GM12878 (cell line): ENCODE results near the gene TIMP2. TPM values are rescaled to one million over a fixed set of nuclear protein-coding genes. Genes with fewer than 3 reads are reported as not detected.

ENCODE experiments used
- BHLHE40 ChIP-seq, 2 experiments: fragments of 450-650 bp in 1 of 2; IDR thresholded peaks; 2 replicates each; pipeline ENCODE4 v1.6.1; 2011 to 2017; ENCODE audit warnings: low read depth in 2 of 2, borderline replicate concordance in 1 of 2, improper control_type of control experiment in 1 of 2, low read length in 1 of 2, mild to moderate bottlenecking in 1 of 2
- CHD2 ChIP-seq: IDR thresholded peaks from 2 replicates; pipeline ENCODE4 v1.6.1; 2011; ENCODE audit warnings: low read depth, low read length, improper control_type of control experiment, borderline replicate concordance
- CHD4 ChIP-seq: fragments of 200-600 bp; sonication (generic); IDR thresholded peaks from 2 replicates; pipeline ENCODE4 v1.6.1; 2016; ENCODE audit warnings: mild to moderate bottlenecking
- HDAC2 ChIP-seq: fragments of 200-600 bp; sonication (generic); IDR thresholded peaks from 2 replicates; pipeline ENCODE4 v1.6.1; 2017
- SP1 ChIP-seq: IDR thresholded peaks from one replicate; pipeline ENCODE4 v1.6.1; 2011; ENCODE audit warnings: low read depth, low read length
- TBL1XR1 ChIP-seq: IDR thresholded peaks from 2 replicates; pipeline ENCODE4 v1.6.1; 2012; ENCODE audit warnings: low read depth, low read length, improper control_type of control experiment
- ZSCAN29 ChIP-seq: fragments of 450-650 bp; IDR thresholded peaks from 2 replicates; pipeline ENCODE4 v1.6.1; 2017; ENCODE audit warnings: mild to moderate bottlenecking, moderate library complexity
- polyA plus RNA-seq, 11 experiments: library from polyadenylated mRNA; depleted of rRNA in 4 of 11; unstranded in 6 of 11; stranded (reverse) in 5 of 11; fragments of >200 nt; fragmentation: Nextera tagmentation in 4 of 11; fragmentation: Illumina TruSeq in 1 of 11; extraction: Ambion mirVana in 4 of 11; extraction: Trizol in 1 of 11; gene quantifications; 1 replicate in 1 of 11; 2 replicates in 10 of 11; pipeline versions ENCODE4 v1.2.1 to v1.2.3, GENCODE V29; 2011 to 2016; ENCODE audit warnings: inconsistent platforms in 2 of 11, missing spikeins in 2 of 11, low read depth in 1 of 11
- total RNA-seq, 4 experiments: library from RNA; depleted of rRNA in 3 of 4; stranded (reverse); fragments of >200 nt in 3 of 4; fragmentation: Illumina TruSeq in 1 of 4; extraction: Trizol in 1 of 4; gene quantifications; 2 replicates each; pipeline versions ENCODE4 v1.2.1 to v1.2.3, GENCODE V29; 2013 to 2021
- TF ChIP-seq, protein P1 (sequence below): IDR thresholded peaks from 2 replicates; pipeline ENCODE4 v1.6.1; 2012; ENCODE audit warnings: improper control_type of control experiment, low read depth, low read length; ENCODE audit not compliant: insufficient replicate concordance
- TF ChIP-seq, protein P2 (sequence below): IDR thresholded peaks from 2 replicates; pipeline ENCODE4 v1.6.1; 2011; ENCODE audit warnings: mild to moderate bottlenecking, low read depth, low read length, moderate library complexity; ENCODE audit not compliant: insufficient replicate concordance

Gene TIMP2
- total and polyA plus RNA-seq, 10 of the 15 experiments (the other 5 are each of a cell fraction or from before 2014, with no cell fraction given) = 0.03 to 0.41 (median 0.04) TPM; not detected in 7

DNA sequence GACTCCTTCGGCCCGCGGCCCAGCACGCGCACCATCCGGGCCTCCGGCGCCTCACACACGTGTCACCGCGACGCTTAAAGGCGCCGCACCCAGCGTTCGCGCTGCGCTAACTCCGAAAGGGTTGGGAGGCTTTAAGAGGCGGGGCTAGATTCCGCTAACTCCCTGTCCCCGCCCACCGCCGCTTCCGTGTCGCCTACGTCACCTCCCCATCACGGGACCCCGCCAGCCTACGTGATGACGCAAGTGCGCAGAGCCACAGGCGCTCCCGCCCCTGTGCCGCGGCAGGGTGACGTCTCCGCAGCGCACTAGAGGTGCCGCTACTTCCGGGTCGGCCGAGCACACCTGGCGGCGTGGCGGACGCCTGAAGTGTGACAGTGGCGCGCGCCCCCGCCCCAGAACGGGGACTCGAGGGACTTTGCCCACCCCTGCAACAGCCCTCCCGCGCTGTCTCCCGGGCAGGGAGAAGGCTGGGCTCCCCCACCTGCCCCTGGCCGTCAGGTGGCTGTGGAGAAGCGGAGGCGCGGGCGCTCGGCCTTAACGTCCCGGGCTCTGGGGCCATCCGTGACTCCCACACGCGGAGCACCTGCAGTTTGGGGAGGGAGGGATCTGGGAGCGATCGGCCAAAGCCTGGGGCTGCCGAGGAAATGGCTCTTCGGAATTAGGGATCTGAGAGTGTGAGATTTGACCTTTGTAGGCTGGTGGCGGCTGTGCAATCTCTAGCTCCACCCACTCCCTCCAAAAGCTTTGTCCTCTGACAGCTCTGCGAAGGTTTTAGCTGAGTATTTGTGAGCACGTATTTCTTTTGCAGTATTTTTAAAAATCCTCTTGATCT lies 84.2 kb downstream of the TIMP2 start, which contains the start of gene USP36 (continued):
- TF ChIP-seq, protein P1, sequence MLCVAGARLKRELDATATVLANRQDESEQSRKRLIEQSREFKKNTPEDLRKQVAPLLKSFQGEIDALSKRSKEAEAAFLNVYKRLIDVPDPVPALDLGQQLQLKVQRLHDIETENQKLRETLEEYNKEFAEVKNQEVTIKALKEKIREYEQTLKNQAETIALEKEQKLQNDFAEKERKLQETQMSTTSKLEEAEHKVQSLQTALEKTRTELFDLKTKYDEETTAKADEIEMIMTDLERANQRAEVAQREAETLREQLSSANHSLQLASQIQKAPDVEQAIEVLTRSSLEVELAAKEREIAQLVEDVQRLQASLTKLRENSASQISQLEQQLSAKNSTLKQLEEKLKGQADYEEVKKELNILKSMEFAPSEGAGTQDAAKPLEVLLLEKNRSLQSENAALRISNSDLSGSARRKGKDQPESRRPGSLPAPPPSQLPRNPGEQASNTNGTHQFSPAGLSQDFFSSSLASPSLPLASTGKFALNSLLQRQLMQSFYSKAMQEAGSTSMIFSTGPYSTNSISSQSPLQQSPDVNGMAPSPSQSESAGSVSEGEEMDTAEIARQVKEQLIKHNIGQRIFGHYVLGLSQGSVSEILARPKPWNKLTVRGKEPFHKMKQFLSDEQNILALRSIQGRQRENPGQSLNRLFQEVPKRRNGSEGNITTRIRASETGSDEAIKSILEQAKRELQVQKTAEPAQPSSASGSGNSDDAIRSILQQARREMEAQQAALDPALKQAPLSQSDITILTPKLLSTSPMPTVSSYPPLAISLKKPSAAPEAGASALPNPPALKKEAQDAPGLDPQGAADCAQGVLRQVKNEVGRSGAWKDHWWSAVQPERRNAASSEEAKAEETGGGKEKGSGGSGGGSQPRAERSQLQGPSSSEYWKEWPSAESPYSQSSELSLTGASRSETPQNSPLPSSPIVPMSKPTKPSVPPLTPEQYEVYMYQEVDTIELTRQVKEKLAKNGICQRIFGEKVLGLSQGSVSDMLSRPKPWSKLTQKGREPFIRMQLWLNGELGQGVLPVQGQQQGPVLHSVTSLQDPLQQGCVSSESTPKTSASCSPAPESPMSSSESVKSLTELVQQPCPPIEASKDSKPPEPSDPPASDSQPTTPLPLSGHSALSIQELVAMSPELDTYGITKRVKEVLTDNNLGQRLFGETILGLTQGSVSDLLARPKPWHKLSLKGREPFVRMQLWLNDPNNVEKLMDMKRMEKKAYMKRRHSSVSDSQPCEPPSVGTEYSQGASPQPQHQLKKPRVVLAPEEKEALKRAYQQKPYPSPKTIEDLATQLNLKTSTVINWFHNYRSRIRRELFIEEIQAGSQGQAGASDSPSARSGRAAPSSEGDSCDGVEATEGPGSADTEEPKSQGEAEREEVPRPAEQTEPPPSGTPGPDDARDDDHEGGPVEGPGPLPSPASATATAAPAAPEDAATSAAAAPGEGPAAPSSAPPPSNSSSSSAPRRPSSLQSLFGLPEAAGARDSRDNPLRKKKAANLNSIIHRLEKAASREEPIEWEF = no peak
- TF ChIP-seq SP1 (peak; percentile 95), HDAC2 (no peak), ZSCAN29 (no peak), TBL1XR1 (peak; percentile 49; the same call in 1 of the 2 replicates), BHLHE40 (IDR thresholded peaks at IDR 0.05; ENCODE audit: borderline replicate concordance in 1 of 2, low read depth in 2 of 2, low read length in 1 of 2) (peak; percentile 99), CHD4 (no peak), CHD2 (peak; percentile 73)
- TF ChIP-seq, protein P2, sequence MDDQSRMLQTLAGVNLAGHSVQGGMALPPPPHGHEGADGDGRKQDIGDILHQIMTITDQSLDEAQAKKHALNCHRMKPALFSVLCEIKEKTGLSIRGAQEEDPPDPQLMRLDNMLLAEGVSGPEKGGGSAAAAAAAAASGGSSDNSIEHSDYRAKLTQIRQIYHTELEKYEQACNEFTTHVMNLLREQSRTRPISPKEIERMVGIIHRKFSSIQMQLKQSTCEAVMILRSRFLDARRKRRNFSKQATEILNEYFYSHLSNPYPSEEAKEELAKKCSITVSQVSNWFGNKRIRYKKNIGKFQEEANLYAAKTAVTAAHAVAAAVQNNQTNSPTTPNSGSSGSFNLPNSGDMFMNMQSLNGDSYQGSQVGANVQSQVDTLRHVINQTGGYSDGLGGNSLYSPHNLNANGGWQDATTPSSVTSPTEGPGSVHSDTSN = peak; percentile 21
